ENCODE measurements around the gene NCOA5. TPM values are rescaled to one million over a fixed set of nuclear protein-coding genes. Genes with fewer than 3 reads are reported as not detected.

Gene NCOA5
- total RNA-seq, 1 donor: 14.5 TPM

DNA sequence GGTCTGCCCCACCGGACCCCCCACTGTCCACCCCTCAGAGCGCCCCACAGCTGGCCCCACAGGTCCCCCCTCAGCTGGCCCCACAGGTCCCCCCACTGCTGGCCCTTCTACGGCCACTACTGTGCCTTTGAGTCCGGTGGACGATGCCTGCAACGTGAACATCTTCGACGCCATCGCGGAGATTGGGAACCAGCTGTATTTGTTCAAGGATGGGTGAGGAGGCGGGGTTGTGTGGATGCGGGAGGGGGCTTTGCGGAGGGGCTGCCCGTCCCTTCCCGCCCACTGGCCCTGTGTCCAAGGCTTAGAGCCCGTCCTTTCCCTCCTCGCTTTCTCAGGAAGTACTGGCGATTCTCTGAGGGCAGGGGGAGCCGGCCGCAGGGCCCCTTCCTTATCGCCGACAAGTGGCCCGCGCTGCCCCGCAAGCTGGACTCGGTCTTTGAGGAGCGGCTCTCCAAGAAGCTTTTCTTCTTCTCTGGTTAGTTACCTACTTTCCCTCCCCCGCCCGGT lies 76.4 kb downstream of the NCOA5 start:
- TF ChIP-seq, protein P1, sequence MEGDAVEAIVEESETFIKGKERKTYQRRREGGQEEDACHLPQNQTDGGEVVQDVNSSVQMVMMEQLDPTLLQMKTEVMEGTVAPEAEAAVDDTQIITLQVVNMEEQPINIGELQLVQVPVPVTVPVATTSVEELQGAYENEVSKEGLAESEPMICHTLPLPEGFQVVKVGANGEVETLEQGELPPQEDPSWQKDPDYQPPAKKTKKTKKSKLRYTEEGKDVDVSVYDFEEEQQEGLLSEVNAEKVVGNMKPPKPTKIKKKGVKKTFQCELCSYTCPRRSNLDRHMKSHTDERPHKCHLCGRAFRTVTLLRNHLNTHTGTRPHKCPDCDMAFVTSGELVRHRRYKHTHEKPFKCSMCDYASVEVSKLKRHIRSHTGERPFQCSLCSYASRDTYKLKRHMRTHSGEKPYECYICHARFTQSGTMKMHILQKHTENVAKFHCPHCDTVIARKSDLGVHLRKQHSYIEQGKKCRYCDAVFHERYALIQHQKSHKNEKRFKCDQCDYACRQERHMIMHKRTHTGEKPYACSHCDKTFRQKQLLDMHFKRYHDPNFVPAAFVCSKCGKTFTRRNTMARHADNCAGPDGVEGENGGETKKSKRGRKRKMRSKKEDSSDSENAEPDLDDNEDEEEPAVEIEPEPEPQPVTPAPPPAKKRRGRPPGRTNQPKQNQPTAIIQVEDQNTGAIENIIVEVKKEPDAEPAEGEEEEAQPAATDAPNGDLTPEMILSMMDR (IDR thresholded peaks at IDR 0.05; ENCODE audit: extremely low read depth, low read depth, low read length): no peak
- H3K4me2 ChIP-seq (ENCODE audit: insufficient read depth, low read length): no peak overlapping the region
- no peak overlapping the region for H2AFZ ChIP-seq (ENCODE audit: low read length)
- H4K20me1 ChIP-seq (ENCODE audit: insufficient read depth, low read length): no peaks in the 10 kb centered on the region
- no peaks in the 10 kb centered on the region for H3K9me3 ChIP-seq (ENCODE audit: low read depth, low read length)
- DNase-seq (ENCODE audit: insufficient read length, low spot score, missing footprints): peak; percentile 68
- no peaks in the 10 kb centered on the region for H3K36me3 ChIP-seq (ENCODE audit: insufficient read depth, low read length)
- no peaks in the 10 kb centered on the region for H3K4me1 ChIP-seq (ENCODE audit: insufficient read depth, low read length)
- no peak overlapping the region for H3K4me3 ChIP-seq (ENCODE audit: insufficient read depth, low read length)
- H3K79me2 ChIP-seq (ENCODE audit: insufficient read depth, low read length): no peaks in the 10 kb centered on the region
- no peak overlapping the region for H3K27ac ChIP-seq (ENCODE audit: low read depth, low read length)
- H3K27me3 ChIP-seq (ENCODE audit: insufficient read depth, low read length): peaks cover 37% of the 10 kb centered on the region

DNA sequence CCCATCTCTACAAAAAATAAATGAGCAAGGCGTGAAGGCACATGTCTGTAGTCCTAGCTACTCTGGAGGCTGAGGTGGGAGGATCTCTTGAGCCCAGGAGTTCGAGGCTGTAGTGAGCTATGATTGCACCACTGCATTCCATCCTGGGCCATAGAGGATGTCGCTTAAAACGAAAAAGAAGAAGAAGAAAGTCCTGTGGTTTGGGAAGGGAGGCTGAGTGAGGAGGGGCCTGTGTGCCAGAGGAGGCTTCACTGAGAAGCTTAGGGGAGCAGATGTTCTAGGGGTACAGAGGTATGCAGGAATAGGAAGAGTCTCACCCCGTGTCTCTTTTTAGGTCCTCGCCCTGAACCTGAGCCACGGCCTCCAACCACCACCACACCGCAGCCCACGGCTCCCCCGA lies 76.8 kb downstream of the NCOA5 start:
- peaks cover 37% of the 10 kb centered on the region for H3K27me3 ChIP-seq (ENCODE audit: insufficient read depth, low read length)
- TF ChIP-seq, protein P1 (IDR thresholded peaks at IDR 0.05; ENCODE audit: extremely low read depth, low read depth, low read length): no peak

DNA sequence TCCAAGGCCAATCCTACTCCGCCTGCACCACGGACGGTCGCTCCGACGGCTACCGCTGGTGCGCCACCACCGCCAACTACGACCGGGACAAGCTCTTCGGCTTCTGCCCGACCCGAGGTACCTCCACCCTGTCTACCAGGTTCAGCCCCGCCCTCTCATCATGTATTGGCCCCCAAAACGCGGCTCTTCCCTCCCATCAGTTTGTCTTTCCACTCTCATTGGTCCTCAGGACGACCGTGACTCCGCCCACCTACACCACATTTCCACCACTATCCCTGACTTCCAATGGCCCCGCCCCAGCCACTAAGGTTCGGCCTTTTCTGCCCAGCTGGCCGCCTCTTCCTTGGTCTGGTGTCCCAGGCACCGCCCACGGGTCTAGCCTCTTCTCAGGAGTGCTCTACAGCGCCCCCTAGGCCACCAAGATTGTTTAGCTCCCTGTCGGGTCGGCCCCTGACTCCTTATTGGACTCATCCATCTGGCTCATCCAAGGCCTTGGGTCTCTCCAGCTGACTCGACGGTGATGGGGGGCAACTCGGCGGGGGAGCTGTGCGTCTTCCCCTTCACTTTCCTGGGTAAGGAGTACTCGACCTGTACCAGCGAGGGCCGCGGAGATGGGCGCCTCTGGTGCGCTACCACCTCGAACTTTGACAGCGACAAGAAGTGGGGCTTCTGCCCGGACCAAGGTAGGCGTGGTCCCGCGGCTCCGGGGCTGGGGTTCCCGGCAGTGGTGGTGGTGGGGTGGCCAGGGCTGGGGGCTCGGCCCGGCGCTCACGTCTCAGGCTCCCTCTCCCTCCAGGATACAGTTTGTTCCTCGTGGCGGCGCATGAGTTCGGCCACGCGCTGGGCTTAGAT lies 77.9 kb downstream of the NCOA5 start:
- no peaks in the 10 kb centered on the region for H4K20me1 ChIP-seq (ENCODE audit: insufficient read depth, low read length)
- H2AFZ ChIP-seq (ENCODE audit: low read length): no peak overlapping the region
- no peaks in the 10 kb centered on the region for H3K79me2 ChIP-seq (ENCODE audit: insufficient read depth, low read length)
- no peak overlapping the region for H3K27ac ChIP-seq (ENCODE audit: low read depth, low read length)
- peaks cover 5% of the 10 kb centered on the region for H3K4me1 ChIP-seq (ENCODE audit: insufficient read depth, low read length)
- H3K4me2 ChIP-seq (ENCODE audit: insufficient read depth, low read length): no peak overlapping the region
- peaks cover 37% of the 10 kb centered on the region for H3K27me3 ChIP-seq (ENCODE audit: insufficient read depth, low read length)
- H3K9me3 ChIP-seq (ENCODE audit: low read depth, low read length): no peaks in the 10 kb centered on the region
- DNase-seq (ENCODE audit: insufficient read length, low spot score, missing footprints): peak; percentile 86
- TF ChIP-seq, protein P1 (IDR thresholded peaks at IDR 0.05; ENCODE audit: extremely low read depth, low read depth, low read length): peak; percentile 18
- no peak overlapping the region for H3K4me3 ChIP-seq (ENCODE audit: insufficient read depth, low read length)
- no peaks in the 10 kb centered on the region for H3K36me3 ChIP-seq (ENCODE audit: insufficient read depth, low read length)

More for the DNA sequence above, 76.8 kb downstream of the NCOA5 start:
- H3K79me2 ChIP-seq (ENCODE audit: insufficient read depth, low read length): no peaks in the 10 kb centered on the region
- peak; percentile 52 for DNase-seq (ENCODE audit: insufficient read length, low spot score, missing footprints)
- no peaks in the 10 kb centered on the region for H3K36me3 ChIP-seq (ENCODE audit: insufficient read depth, low read length)
- no peak overlapping the region for H3K27ac ChIP-seq (ENCODE audit: low read depth, low read length)
- no peaks in the 10 kb centered on the region for H4K20me1 ChIP-seq (ENCODE audit: insufficient read depth, low read length)
- no peak overlapping the region for H2AFZ ChIP-seq (ENCODE audit: low read length)
- peaks cover 5% of the 10 kb centered on the region for H3K4me1 ChIP-seq (ENCODE audit: insufficient read depth, low read length)
- H3K4me2 ChIP-seq (ENCODE audit: insufficient read depth, low read length): no peak overlapping the region
- H3K4me3 ChIP-seq (ENCODE audit: insufficient read depth, low read length): no peak overlapping the region
- no peaks in the 10 kb centered on the region for H3K9me3 ChIP-seq (ENCODE audit: low read depth, low read length)

Other genes starting within 250 kb of the NCOA5 start
- gene ACOT8, start 232.6 kb downstream of the NCOA5 start, total RNA-seq: 29.8 and 31.8 TPM in 2 replicates
- 4.7 and 5.3 TPM in 2 replicates for gene ZSWIM3, start 232.3 kb downstream of the NCOA5 start, total RNA-seq
- gene ZSWIM1, start 208.7 kb downstream of the NCOA5 start, total RNA-seq: 7.6 and 8.8 TPM in 2 replicates
- gene SPATA25, start 202.3 kb downstream of the NCOA5 start, total RNA-seq: 1.2 and 1.4 TPM in 2 replicates
- gene NEURL2, start 198.8 kb downstream of the NCOA5 start, total RNA-seq: 4.7 and 7.1 TPM in 2 replicates
- gene CTSA, start 198.6 kb downstream of the NCOA5 start, total RNA-seq: 157 and 181 TPM in 2 replicates
- 15.3 and 21.7 TPM in 2 replicates for gene PLTP, start 177.8 kb downstream of the NCOA5 start, total RNA-seq
- gene PCIF1, start 155.3 kb downstream of the NCOA5 start, total RNA-seq: 12.7 and 14.4 TPM in 2 replicates
- 18.3 and 20.3 TPM in 2 replicates for gene ZNF335, start 117.8 kb downstream of the NCOA5 start, total RNA-seq
- 0.29 and 2.5 TPM in 2 replicates for gene MMP9, start 81.1 kb downstream of the NCOA5 start, total RNA-seq
- gene SLC12A5, start 60.7 kb downstream of the NCOA5 start, total RNA-seq: under 0.01 TPM in 2 replicates
- 2.5 and 3.5 TPM in 2 replicates for gene CD40, start 28.4 kb upstream of the NCOA5 start, total RNA-seq
- not detected in 2 replicates for gene CDH22, start 218.5 kb upstream of the NCOA5 start, total RNA-seq

Data from osteoblast (primary cell).